SK-N-SH (cell line): ENCODE results near the gene CCL15. TPM values are rescaled to one million over a fixed set of nuclear protein-coding genes. Genes with fewer than 3 reads are reported as not detected.

Experiments used
- CTCF ChIA-PET: fragments of 300-600, 350-600 bp; formaldehyde crosslinking; extraction: SDS; loops from one replicate; lab custom pipeline; 2021; lab: Yijun Ruan, JAX
- POLR2A ChIA-PET: fragments of 350-600 bp; sonication (Branson Sonifier 250); formaldehyde crosslinking; extraction: SDS; loops from one replicate; lab custom pipeline; 2020; ENCODE audit warnings: antibody characterized with exemption, inconsistent platforms; lab: Yijun Ruan, JAX
- DNase-seq: peaks from one replicate; pipeline ENCODE4 v3.0.0; 2012
- H2AFZ ChIP-seq: fragments of 200-600 bp; sonication (generic); 2 replicates; pipeline ENCODE4 v1.8.1; 2016; ENCODE audit warnings: antibody characterized with exemption, mild to moderate bottlenecking, low read depth
- H3F3A ChIP-seq: fragments of 200-600 bp; sonication (generic); replicated peaks from 2 replicates; pipeline ENCODE3; 2016; ENCODE audit warnings: antibody characterized with exemption, mild to moderate bottlenecking; ENCODE audit not compliant: insufficient read depth
- H3K27ac ChIP-seq, 2 experiments: fragments of 200-500 bp in 1 of 2; fragments of 200-600 bp in 1 of 2; sonication (Bioruptor generic) in 1 of 2; sonication (generic), shearing (Covaris generic) in 1 of 2; 2 replicates each; pipeline versions ENCODE4 v1.5.1 to v1.6.1; 2014 to 2016; ENCODE audit warnings: low read depth in 2 of 2, inconsistent platforms in 1 of 2, low read length in 1 of 2, mild to moderate bottlenecking in 1 of 2, mixed read lengths in 1 of 2
- H3K27me3 ChIP-seq: fragments of 200-600 bp; sonication (generic), shearing (Covaris generic); 2 replicates; pipeline ENCODE4 v1.6.1; 2016; ENCODE audit warnings: mixed run types; ENCODE audit not compliant: insufficient read depth
- H3K36me3 ChIP-seq, 2 experiments: fragments of 200-500 bp in 1 of 2; fragments of 200-600 bp in 1 of 2; sonication (Bioruptor generic) in 1 of 2; sonication (generic) in 1 of 2; replicated peaks in 1 of 2; 2 replicates each; pipeline versions ENCODE3 to v1.5.1; 2014 to 2016; ENCODE audit warnings: low read length in 1 of 2, mild to moderate bottlenecking in 1 of 2; ENCODE audit not compliant: insufficient read depth in 2 of 2, control insufficient read depth in 1 of 2
- H3K4me1 ChIP-seq, 2 experiments: fragments of 200-500 bp in 1 of 2; fragments of 200-600 bp in 1 of 2; sonication (Bioruptor generic) in 1 of 2; sonication (generic), shearing (Covaris generic) in 1 of 2; 2 replicates each; pipeline versions ENCODE4 v1.5.1 to v1.6.1; 2014 to 2016; ENCODE audit warnings: low read depth in 1 of 2, low read length in 1 of 2, mixed run types in 1 of 2; ENCODE audit not compliant: insufficient read depth in 2 of 2, control insufficient read depth in 1 of 2
- H3K4me2 ChIP-seq: fragments of 200-600 bp; sonication (generic), shearing (Covaris generic); 2 replicates; pipeline ENCODE4 v1.6.1; 2017; ENCODE audit warnings: mixed run types
- H3K4me3 ChIP-seq, 2 experiments: fragments of 200-500 bp in 1 of 2; fragments of 200-600 bp in 1 of 2; sonication (Bioruptor generic) in 1 of 2; sonication (generic), shearing (Covaris generic) in 1 of 2; 2 replicates each; pipeline versions ENCODE4 v1.5.1 to v1.8.1; 2014 to 2016; ENCODE audit warnings: low read depth in 2 of 2, inconsistent platforms in 1 of 2, low read length in 1 of 2, mild to moderate bottlenecking in 1 of 2, mixed read lengths in 1 of 2, moderate library complexity in 1 of 2
- H3K79me2 ChIP-seq: fragments of 200-600 bp; sonication (generic); 2 replicates; pipeline ENCODE4 v1.8.1; 2017; ENCODE audit warnings: mild to moderate bottlenecking; ENCODE audit not compliant: insufficient read depth
- H3K9ac ChIP-seq: fragments of 200-600 bp; sonication (generic); 2 replicates; pipeline ENCODE4 v1.6.1; 2017; ENCODE audit warnings: mixed run types
- H3K9me2 ChIP-seq: fragments of 200-600 bp; sonication (generic); 2 replicates; pipeline ENCODE4 v1.6.1; 2017; ENCODE audit warnings: mixed run types
- H3K9me3 ChIP-seq: fragments of 200-600 bp; sonication (generic); 2 replicates; pipeline ENCODE4 v1.6.1; 2017; ENCODE audit warnings: mixed run types, mild to moderate bottlenecking, moderate library complexity
- H4K20me1 ChIP-seq: fragments of 200-600 bp; sonication (generic); 2 replicates; pipeline ENCODE4 v1.6.1; 2017; ENCODE audit warnings: mild to moderate bottlenecking, mixed run types; ENCODE audit not compliant: insufficient read depth
- CHD2 ChIP-seq: fragments of 150-350 bp; IDR thresholded peaks from 2 replicates; pipeline ENCODE4 v1.6.1; 2018; ENCODE audit warnings: low read length; ENCODE audit not compliant: partially characterized antibody
- ELF1 ChIP-seq: IDR thresholded peaks from 2 replicates; pipeline ENCODE4 v1.4.0; 2012
- EP300 ChIP-seq, 2 experiments: IDR thresholded peaks; 2 replicates each; pipeline versions ENCODE4 v1.4.0 to v1.6.1; 2012; ENCODE audit warnings: borderline replicate concordance in 1 of 2, low read depth in 1 of 2, low read length in 1 of 2
- EZH2phosphoT487 ChIP-seq: fragments of 200-600 bp; sonication (generic); IDR thresholded peaks from 2 replicates; pipeline ENCODE4 v1.6.1; 2017; ENCODE audit warnings: low read depth, mixed run types, mild to moderate bottlenecking, antibody characterized with exemption, moderate library complexity, borderline replicate concordance
- FOXJ3 ChIP-seq: sonication (generic); formaldehyde crosslinking; IDR thresholded peaks from 2 replicates; pipeline ENCODE4 v1.5.1; 2020; ENCODE audit warnings: mild to moderate bottlenecking, missing genetic modification reagents
- FOXM1 ChIP-seq: IDR thresholded peaks from 2 replicates; pipeline ENCODE4 v1.4.0; 2012; ENCODE audit warnings: low read depth, mild to moderate bottlenecking
- GABPA ChIP-seq: IDR thresholded peaks from 2 replicates; pipeline ENCODE4 v1.4.0; 2012; ENCODE audit warnings: low read depth, mild to moderate bottlenecking
- MEF2A ChIP-seq: IDR thresholded peaks from 2 replicates; pipeline ENCODE4 v1.4.0; 2012; ENCODE audit warnings: low read depth, borderline replicate concordance
- NFIC ChIP-seq: IDR thresholded peaks from 2 replicates; pipeline ENCODE4 v1.4.0; 2012; ENCODE audit warnings: borderline replicate concordance
- NRF1 ChIP-seq: IDR thresholded peaks from 2 replicates; pipeline ENCODE4 v1.6.1; 2012; ENCODE audit warnings: low read depth, mild to moderate bottlenecking, low read length
- POLR2AphosphoS5 ChIP-seq: IDR thresholded peaks from 2 replicates; pipeline ENCODE4 v1.6.1; 2012; ENCODE audit warnings: low read depth, low read length
- RCOR1 ChIP-seq: fragments of 150-350 bp; IDR thresholded peaks from 2 replicates; pipeline ENCODE4 v1.6.1; 2017; ENCODE audit warnings: antibody characterized with exemption, low read length
- RFX5 ChIP-seq: IDR thresholded peaks from 2 replicates; pipeline ENCODE4 v1.6.1; 2012; ENCODE audit warnings: mild to moderate bottlenecking, improper control_type of control experiment, low read length
- SIN3A ChIP-seq: IDR thresholded peaks from 2 replicates; pipeline ENCODE4 v1.6.1; 2012; ENCODE audit warnings: low read depth, mild to moderate bottlenecking, low read length, moderate library complexity, borderline replicate concordance
- TAF1 ChIP-seq: IDR thresholded peaks from 2 replicates; pipeline ENCODE4 v1.6.1; 2012; ENCODE audit warnings: low read depth, mild to moderate bottlenecking, low read length, moderate library complexity, borderline replicate concordance
- USF1 ChIP-seq: IDR thresholded peaks from 2 replicates; pipeline ENCODE4 v1.4.0; 2012; ENCODE audit warnings: low read depth, borderline replicate concordance
- WGBS: methylation state at CpG from one replicate; pipeline ENCODE4 v1.1.6; 2017; ENCODE audit warnings: low lambda C conversion rate; 5-methylcytosine and 5-hydroxymethylcytosine counted together
- polyA plus RNA-seq, 3 experiments: library from polyadenylated mRNA; depleted of rRNA; stranded (reverse); fragments of >200 nt; gene quantifications; 2 replicates each; pipeline ENCODE4 v1.2.3, GENCODE V29; 2012
- TF ChIP-seq, protein P1 (sequence below): IDR thresholded peaks from 2 replicates; pipeline ENCODE4 v1.4.0; 2012; ENCODE audit warnings: low read depth, borderline replicate concordance
- TF ChIP-seq, protein P2 (sequence below): IDR thresholded peaks from 2 replicates; pipeline ENCODE4; 2012
- TF ChIP-seq, protein P3 (sequence below): fragments of 150-350 bp; IDR thresholded peaks from 2 replicates; pipeline ENCODE4 v1.6.1; 2016; ENCODE audit warnings: mild to moderate bottlenecking, low read depth, low read length
- TF ChIP-seq, protein P4 (sequence below): IDR thresholded peaks from 2 replicates; pipeline ENCODE4 v1.6.1; 2012; ENCODE audit warnings: mild to moderate bottlenecking, low read depth, low read length, moderate library complexity

The CCL15 gene
- polyA plus RNA-seq, 1 of the 3 experiments (the other 2 are of a cell fraction) = not detected

- TF ChIP-seq, protein P1, sequence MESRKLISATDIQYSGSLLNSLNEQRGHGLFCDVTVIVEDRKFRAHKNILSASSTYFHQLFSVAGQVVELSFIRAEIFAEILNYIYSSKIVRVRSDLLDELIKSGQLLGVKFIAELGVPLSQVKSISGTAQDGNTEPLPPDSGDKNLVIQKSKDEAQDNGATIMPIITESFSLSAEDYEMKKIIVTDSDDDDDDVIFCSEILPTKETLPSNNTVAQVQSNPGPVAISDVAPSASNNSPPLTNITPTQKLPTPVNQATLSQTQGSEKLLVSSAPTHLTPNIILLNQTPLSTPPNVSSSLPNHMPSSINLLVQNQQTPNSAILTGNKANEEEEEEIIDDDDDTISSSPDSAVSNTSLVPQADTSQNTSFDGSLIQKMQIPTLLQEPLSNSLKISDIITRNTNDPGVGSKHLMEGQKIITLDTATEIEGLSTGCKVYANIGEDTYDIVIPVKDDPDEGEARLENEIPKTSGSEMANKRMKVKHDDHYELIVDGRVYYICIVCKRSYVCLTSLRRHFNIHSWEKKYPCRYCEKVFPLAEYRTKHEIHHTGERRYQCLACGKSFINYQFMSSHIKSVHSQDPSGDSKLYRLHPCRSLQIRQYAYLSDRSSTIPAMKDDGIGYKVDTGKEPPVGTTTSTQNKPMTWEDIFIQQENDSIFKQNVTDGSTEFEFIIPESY = no peak
- no peak for TF ChIP-seq CHD2
- no peak for TF ChIP-seq MEF2A
- no peak for TF ChIP-seq ELF1
- TF ChIP-seq RFX5 = no peak
These were observed 52.0 kb downstream of the CCL15 start (continued) for GRCh38 chr17:35949401-35949800.

DNA sequence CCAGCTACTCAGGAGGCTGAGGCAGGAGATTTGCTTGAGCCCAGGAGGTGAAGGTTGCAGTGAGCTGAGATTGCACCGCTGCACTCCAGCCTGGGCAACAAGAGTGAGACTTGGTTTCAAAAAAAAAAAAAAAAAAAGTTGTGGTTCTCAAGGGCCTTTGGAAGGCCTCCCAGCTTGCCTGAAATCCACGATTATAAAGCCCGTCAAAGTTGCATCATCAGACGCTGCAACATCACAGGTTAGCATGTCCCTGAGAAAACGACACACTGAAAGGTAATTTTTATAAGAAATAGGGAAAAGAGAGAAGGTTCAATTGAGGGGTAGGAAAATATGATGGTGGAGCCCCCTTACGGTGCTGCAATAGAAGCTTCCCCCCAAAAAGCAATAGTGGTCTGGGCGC, 53.3 kb downstream of the CCL15 start:
- WGBS = 74% methylated on average over 7 of the region's 7 CpGs
- Histone ChIP-seq H3K79me2 (no peaks in the 10 kb centered on the region), H3K27ac (no peak overlapping the region), H3K4me1 (no peaks in the 10 kb centered on the region), H3F3A (no peaks in the 10 kb centered on the region), H3K27me3 (peaks cover 20% of the 10 kb centered on the region; the same call in 1 of the 2 replicates), H3K36me3 (no peaks in the 10 kb centered on the region), H3K4me3 (no peak overlapping the region), H2AFZ (no peak overlapping the region), H3K9me2 (no peaks in the 10 kb centered on the region), H4K20me1 (no peaks in the 10 kb centered on the region), H3K9ac (no peak overlapping the region), H3K9me3 (no peaks in the 10 kb centered on the region), H3K4me2 (no peak overlapping the region)
- ChIA-PET CTCF (interaction anchor here (0.8 to 1.7 kb wide), 4 partner anchors 11 to 202 kb away, joined by 3 to 8 read pairs (median 7); no protein-coding TSS in a partner anchor), POLR2A (no interaction called here)
- no peak for TF ChIP-seq POLR2AphosphoS5
- no peak for TF ChIP-seq EZH2phosphoT487
- no peak for TF ChIP-seq TAF1
- TF ChIP-seq USF1 = no peak
- no peak for TF ChIP-seq EP300 (IDR thresholded peaks at IDR 0.05; ENCODE audit: borderline replicate concordance in 1 of 2, low read depth in 1 of 2, low read length in 1 of 2)
- TF ChIP-seq, protein P2, sequence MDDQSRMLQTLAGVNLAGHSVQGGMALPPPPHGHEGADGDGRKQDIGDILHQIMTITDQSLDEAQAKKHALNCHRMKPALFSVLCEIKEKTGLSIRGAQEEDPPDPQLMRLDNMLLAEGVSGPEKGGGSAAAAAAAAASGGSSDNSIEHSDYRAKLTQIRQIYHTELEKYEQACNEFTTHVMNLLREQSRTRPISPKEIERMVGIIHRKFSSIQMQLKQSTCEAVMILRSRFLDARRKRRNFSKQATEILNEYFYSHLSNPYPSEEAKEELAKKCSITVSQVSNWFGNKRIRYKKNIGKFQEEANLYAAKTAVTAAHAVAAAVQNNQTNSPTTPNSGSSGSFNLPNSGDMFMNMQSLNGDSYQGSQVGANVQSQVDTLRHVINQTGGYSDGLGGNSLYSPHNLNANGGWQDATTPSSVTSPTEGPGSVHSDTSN = no peak
- TF ChIP-seq GABPA = no peak
- no peak for TF ChIP-seq FOXM1
- TF ChIP-seq NFIC = no peak
- TF ChIP-seq NRF1 = no peak
- no peak for TF ChIP-seq ELF1
- TF ChIP-seq SIN3A = no peak
- no peak for TF ChIP-seq RCOR1
- TF ChIP-seq FOXJ3 = no peak
- TF ChIP-seq, protein P3, sequence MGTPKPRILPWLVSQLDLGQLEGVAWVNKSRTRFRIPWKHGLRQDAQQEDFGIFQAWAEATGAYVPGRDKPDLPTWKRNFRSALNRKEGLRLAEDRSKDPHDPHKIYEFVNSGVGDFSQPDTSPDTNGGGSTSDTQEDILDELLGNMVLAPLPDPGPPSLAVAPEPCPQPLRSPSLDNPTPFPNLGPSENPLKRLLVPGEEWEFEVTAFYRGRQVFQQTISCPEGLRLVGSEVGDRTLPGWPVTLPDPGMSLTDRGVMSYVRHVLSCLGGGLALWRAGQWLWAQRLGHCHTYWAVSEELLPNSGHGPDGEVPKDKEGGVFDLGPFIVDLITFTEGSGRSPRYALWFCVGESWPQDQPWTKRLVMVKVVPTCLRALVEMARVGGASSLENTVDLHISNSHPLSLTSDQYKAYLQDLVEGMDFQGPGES = no peak
- TF ChIP-seq, protein P4, sequence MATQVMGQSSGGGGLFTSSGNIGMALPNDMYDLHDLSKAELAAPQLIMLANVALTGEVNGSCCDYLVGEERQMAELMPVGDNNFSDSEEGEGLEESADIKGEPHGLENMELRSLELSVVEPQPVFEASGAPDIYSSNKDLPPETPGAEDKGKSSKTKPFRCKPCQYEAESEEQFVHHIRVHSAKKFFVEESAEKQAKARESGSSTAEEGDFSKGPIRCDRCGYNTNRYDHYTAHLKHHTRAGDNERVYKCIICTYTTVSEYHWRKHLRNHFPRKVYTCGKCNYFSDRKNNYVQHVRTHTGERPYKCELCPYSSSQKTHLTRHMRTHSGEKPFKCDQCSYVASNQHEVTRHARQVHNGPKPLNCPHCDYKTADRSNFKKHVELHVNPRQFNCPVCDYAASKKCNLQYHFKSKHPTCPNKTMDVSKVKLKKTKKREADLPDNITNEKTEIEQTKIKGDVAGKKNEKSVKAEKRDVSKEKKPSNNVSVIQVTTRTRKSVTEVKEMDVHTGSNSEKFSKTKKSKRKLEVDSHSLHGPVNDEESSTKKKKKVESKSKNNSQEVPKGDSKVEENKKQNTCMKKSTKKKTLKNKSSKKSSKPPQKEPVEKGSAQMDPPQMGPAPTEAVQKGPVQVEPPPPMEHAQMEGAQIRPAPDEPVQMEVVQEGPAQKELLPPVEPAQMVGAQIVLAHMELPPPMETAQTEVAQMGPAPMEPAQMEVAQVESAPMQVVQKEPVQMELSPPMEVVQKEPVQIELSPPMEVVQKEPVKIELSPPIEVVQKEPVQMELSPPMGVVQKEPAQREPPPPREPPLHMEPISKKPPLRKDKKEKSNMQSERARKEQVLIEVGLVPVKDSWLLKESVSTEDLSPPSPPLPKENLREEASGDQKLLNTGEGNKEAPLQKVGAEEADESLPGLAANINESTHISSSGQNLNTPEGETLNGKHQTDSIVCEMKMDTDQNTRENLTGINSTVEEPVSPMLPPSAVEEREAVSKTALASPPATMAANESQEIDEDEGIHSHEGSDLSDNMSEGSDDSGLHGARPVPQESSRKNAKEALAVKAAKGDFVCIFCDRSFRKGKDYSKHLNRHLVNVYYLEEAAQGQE = no peak
- TF ChIP-seq MEF2A = no peak
- DNase-seq = no peak
